OCI-LY3 (cell line): Measurements from ENCODE around the gene RPS28.

Source experiments
- EZH2phosphoT487 ChIP-seq: fragments of 200-600 bp; shearing (Covaris generic); IDR thresholded peaks from 2 replicates; pipeline ENCODE4 v1.6.1; 2018; ENCODE audit warnings: antibody characterized with exemption, mixed run types, low read depth
- TF ChIP-seq, protein P1 (sequence below): fragments of 200-600, 300-600 bp; sonication (generic); IDR thresholded peaks from 2 replicates; pipeline ENCODE4 v1.5.1; 2014; ENCODE audit warnings: antibody characterized with exemption, low read length, low read depth

- TF ChIP-seq, protein P1, sequence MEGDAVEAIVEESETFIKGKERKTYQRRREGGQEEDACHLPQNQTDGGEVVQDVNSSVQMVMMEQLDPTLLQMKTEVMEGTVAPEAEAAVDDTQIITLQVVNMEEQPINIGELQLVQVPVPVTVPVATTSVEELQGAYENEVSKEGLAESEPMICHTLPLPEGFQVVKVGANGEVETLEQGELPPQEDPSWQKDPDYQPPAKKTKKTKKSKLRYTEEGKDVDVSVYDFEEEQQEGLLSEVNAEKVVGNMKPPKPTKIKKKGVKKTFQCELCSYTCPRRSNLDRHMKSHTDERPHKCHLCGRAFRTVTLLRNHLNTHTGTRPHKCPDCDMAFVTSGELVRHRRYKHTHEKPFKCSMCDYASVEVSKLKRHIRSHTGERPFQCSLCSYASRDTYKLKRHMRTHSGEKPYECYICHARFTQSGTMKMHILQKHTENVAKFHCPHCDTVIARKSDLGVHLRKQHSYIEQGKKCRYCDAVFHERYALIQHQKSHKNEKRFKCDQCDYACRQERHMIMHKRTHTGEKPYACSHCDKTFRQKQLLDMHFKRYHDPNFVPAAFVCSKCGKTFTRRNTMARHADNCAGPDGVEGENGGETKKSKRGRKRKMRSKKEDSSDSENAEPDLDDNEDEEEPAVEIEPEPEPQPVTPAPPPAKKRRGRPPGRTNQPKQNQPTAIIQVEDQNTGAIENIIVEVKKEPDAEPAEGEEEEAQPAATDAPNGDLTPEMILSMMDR, result no peak
- TF ChIP-seq EZH2phosphoT487, result no peak
Measured at GRCh38 chr19:8352134-8352827, 31.0 kb downstream of the RPS28 start.
